Immature natural killer cell (primary cell): Measurements from ENCODE around the gene OR7C1. TPM values are rescaled to one million over a fixed set of nuclear protein-coding genes. Genes with fewer than 3 reads are reported as not detected.
A peak's percentile ranks its signal among the peaks of the same experiment; 100 is the strongest.
"Not testable (repeated sequence)": the region's sequence is repeated elsewhere in the genome, so short reads cannot be mapped to it uniquely, and the experiment has no call there.

Source experiments
- DNase-seq, 3 donors: peaks; one replicate each; pipeline ENCODE4 v3.0.0; 2022; ENCODE audit warnings: mixed read lengths in 1 of 3
- H3K27ac Mint-ChIP-seq, 6 donors: one replicate each; pipeline ENCODE4 v1.8.0; 2020; ENCODE audit warnings: mixed read lengths in 6 of 6, mild to moderate bottlenecking in 5 of 6, inconsistent platforms in 4 of 6, moderate library complexity in 3 of 6
- H3K27me3 Mint-ChIP-seq, 3 donors: one replicate each; pipeline ENCODE4 v1.8.0; 2020 to 2021; ENCODE audit warnings: low read depth in 3 of 3, mild to moderate bottlenecking in 3 of 3, mixed read lengths in 3 of 3, moderate library complexity in 3 of 3, inconsistent platforms in 1 of 3
- H3K36me3 Mint-ChIP-seq, 3 donors: one replicate each; pipeline ENCODE4 v1.8.0; 2020; ENCODE audit warnings: mixed read lengths in 3 of 3, inconsistent platforms in 2 of 3, mild to moderate bottlenecking in 2 of 3
- H3K4me1 Mint-ChIP-seq, 2 donors: one replicate each; pipeline ENCODE4 v1.8.0; 2020; ENCODE audit warnings: inconsistent platforms in 2 of 2, mild to moderate bottlenecking in 2 of 2, mixed read lengths in 2 of 2, moderate library complexity in 1 of 2
- H3K4me3 Mint-ChIP-seq, 5 donors: one replicate each; pipeline ENCODE4 v1.8.0; 2020; ENCODE audit warnings: mild to moderate bottlenecking in 5 of 5, mixed read lengths in 5 of 5, inconsistent platforms in 3 of 5, moderate library complexity in 3 of 5
- H3K9me3 Mint-ChIP-seq, 6 donors: one replicate each; pipeline ENCODE4 v1.8.0; 2020; ENCODE audit warnings: mild to moderate bottlenecking in 6 of 6, mixed read lengths in 6 of 6, inconsistent platforms in 4 of 6, moderate library complexity in 3 of 6
- polyA plus RNA-seq, 3 donors: library from polyadenylated mRNA; unstranded; fragments of 300-500 nt; fragmentation: Illumina TruSeq; gene quantifications; one replicate each; pipeline ENCODE4 v1.2.3, GENCODE V29; 2021

The OR7C1 gene
- polyA plus RNA-seq, 3 donors from 2014 or later = not detected

DNA sequence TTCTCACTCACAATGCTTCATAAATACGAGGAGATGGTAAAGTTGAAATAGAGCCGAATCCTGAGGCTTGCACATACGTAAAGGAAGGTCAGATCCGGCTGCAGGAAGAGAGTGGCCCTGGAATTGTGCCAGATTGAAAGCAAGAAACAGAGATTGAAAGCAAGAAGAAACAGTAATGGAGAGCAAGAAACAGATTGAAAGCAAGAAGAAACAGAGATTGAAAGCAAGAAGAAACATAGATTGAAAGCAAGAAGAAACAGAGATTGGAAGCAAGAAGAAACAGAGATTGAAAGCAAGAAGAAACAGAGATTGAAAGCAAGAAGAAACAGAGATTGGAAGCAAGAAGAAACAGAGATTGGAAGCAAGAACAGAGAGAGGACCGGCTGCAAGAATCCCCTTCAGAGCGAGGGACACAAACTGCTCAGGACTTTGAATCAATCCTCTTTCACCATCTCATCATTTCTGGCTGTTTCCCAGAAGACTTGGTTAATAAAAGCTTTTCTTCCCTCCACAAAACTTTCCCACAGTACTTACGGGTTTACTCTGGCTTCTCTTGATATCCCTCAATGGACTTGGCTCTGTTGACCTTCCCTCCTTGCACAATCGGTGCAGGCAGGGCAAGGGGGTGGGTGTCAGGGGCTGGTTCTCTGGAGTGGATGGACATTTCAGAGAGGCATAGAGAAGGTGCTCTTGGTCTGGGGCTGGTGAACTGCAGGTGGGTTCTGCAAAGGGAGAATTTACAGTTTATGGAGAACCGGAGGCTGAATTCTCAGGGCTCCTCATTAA, 25.5 kb downstream of the OR7C1 start:
- peak overlapping the region in 1 of 6 donors; percentile 60 for H3K27ac Mint-ChIP-seq
- H3K9me3 Mint-ChIP-seq = no peaks in the 10 kb centered on the region
- no peaks in the 10 kb centered on the region for H3K36me3 Mint-ChIP-seq
- H3K27me3 Mint-ChIP-seq = peaks cover 0 to 13% (median 4%) of the 10 kb centered on the region in 3 donors
- H3K4me3 Mint-ChIP-seq = no peak overlapping the region
- DNase-seq = no peak
- H3K4me1 Mint-ChIP-seq = no peaks in the 10 kb centered on the region

DNA sequence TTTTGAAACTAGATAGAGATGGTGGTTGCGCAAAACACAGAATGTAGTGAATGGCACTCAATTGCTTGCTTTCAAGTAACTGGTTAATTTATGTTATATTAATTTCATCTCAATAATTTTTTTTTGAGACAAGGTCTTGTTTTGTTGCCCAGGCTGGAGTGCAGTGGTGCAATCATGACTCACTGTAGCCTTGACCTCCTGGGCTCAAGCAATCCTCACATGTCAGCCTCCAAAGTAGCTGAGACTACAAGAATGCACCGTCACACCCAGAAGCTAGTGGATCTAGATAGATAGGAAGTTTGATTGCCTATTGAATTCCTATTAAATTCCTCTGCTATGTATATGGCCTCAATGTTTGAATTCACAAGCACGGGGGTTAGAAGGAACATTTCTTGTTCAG, 30.2 kb downstream of the OR7C1 start:
- H3K4me3 Mint-ChIP-seq = no peak overlapping the region
- H3K4me1 Mint-ChIP-seq = no peaks in the 10 kb centered on the region
- no peak overlapping the region for H3K27ac Mint-ChIP-seq
- no peak for DNase-seq
- H3K36me3 Mint-ChIP-seq = no peaks in the 10 kb centered on the region
- H3K27me3 Mint-ChIP-seq = peaks cover 1 to 10% (median 4%) of the 10 kb centered on the region in 3 donors
- no peaks in the 10 kb centered on the region for H3K9me3 Mint-ChIP-seq

DNA sequence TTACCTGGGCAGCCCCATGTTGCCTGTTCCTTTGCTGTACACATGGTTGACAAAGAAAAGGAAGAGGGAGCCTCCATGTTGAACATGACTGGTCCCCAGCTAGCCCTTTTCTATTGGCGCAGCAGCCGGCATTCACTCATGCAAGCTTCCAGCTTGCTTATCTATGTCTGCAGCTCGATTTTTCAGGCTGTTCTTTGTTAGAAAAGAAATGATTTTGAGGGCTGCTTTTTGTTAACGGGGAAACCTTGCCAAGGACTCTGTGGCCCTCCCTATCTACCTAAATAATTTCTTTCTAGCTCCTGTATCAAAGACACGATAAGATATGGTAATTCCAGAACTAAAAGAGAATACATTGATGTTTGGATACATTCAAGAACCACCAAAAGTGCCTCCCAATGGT, 36.2 kb downstream of the OR7C1 start:
- Mint-ChIP-seq H3K4me3 (no peak overlapping the region), H3K9me3 (no peaks in the 10 kb centered on the region), H3K4me1 (no peaks in the 10 kb centered on the region), H3K27ac (no peak overlapping the region), H3K36me3 (no peaks in the 10 kb centered on the region), H3K27me3 (peaks cover 0 to 12% (median 1%) of the 10 kb centered on the region in 3 donors)
- no peak for DNase-seq

DNA sequence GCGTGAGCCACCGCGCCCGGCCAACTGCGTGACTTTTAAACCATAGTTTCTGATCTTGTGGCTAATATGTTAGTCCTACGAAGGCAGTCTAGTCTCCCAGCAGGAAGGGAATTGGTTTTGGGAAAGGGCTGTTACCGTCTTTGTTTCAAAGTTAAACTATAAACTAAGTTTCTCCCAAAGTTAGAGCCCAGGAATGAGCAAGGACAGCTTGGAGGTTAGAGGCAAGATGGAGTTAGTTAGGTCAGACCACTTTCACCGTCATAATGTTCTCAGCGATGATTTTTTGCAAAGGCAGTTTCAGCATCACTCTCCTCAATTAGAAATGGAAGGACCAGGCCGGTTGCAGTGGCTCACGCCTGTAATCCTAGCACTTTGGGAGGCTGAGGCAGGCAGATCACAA, 39.0 kb downstream of the OR7C1 start:
- Mint-ChIP-seq H3K27ac (no peak overlapping the region), H3K4me3 (no peak overlapping the region), H3K27me3 (peaks cover 0 to 12% (median under 1%) of the 10 kb centered on the region in 3 donors), H3K9me3 (no peaks in the 10 kb centered on the region), H3K36me3 (no peaks in the 10 kb centered on the region), H3K4me1 (no peaks in the 10 kb centered on the region)
- DNase-seq = no peak

- Mint-ChIP-seq H3K9me3 (no peaks in the 10 kb centered on the region), H3K4me3 (no peak overlapping the region), H3K27ac (no peak overlapping the region), H3K27me3 (peaks cover 0 to 11% (median 2%) of the 10 kb centered on the region in 3 donors), H3K36me3 (no peaks in the 10 kb centered on the region), H3K4me1 (no peaks in the 10 kb centered on the region)
- no peak for DNase-seq
These were observed 39.8 kb downstream of the OR7C1 start for GRCh38 chr19:14795078-14795721.

DNA sequence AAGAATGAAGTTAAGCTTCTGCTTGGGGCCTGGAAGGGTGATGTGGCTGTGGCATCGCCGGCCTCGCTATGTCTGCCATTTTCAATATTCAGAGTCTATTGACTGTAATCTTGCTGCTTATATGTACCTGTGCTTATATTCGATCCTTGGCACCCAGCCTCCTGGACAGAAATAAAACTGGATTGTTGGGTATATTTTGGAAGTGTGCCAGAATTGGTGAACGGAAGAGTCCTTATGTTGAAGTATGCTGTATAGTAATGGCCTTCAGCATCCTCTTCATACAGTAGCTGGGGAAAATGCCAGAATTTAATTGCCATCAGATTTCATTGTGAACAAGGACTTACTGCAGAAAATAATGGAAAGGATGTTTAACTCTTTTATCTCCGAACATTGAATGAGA, 42.7 kb downstream of the OR7C1 start:
- not testable (repeated sequence) for H3K27me3 Mint-ChIP-seq

GRCh38 chr19:14786421-14786851, 48.5 kb downstream of the OR7C1 start:
- Mint-ChIP-seq H3K36me3 (no peaks in the 10 kb centered on the region), H3K4me3 (peak overlapping the region in 1 of 5 donors; percentile 66), H3K4me1 (peaks cover 18 to 30% of the 10 kb centered on the region in 2 donors), H3K27me3 (peaks cover 2 to 8% (median 5%) of the 10 kb centered on the region in 3 donors), H3K27ac (no peak overlapping the region), H3K9me3 (no peaks in the 10 kb centered on the region)
- DNase-seq = peak in 2 of 3 donors; percentile 12 to 17

More for the DNA sequence above, 42.7 kb downstream of the OR7C1 start:
- H3K27ac Mint-ChIP-seq, H3K4me1 Mint-ChIP-seq, H3K36me3 Mint-ChIP-seq, H3K9me3 Mint-ChIP-seq, DNase-seq, H3K4me3 Mint-ChIP-seq: not testable (repeated sequence)

DNA sequence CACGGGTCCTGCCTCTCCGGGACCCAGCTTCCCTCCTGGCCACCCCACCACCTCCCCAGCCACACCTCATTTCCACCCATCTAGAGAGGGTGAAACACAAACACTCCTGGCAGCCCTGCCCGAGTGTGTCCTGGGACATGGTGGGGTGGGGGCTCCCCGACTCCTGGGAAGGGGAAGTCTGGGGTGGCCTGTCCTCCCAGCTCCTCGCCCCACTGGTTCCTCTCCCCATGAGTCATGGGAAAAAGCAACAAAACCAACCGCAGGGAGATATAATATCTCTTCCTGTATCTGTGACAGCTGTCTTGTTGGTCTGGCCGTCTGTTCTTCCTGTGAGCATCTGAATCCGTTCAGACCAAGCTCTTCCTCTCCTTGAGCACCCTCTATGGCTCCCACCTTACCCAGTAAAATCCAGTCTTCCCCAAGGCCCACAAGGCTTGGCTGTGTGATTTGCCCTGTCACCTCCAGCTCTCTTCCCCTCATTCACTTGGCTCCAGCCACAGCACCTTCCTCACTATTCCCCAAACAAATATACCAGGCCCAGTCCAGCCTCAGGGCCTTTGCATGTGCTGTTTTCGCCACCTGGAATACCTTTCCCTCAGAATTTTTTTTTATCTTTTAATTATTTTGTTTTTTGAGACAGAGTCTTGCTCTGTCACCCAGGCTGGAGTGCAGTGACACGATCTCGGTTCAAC, 49.7 kb downstream of the OR7C1 start:
- Mint-ChIP-seq H3K4me3 (peak overlapping the region in 3 of 5 donors; percentile 31 to 58 (median 55)), H3K4me1 (peaks cover 18 to 30% of the 10 kb centered on the region in 2 donors), H3K27ac (peak overlapping the region in 4 of 6 donors; percentile 12 to 56 (median 50))
- H3K36me3 Mint-ChIP-seq, H3K9me3 Mint-ChIP-seq, DNase-seq, H3K27me3 Mint-ChIP-seq: not testable (repeated sequence)

DNA sequence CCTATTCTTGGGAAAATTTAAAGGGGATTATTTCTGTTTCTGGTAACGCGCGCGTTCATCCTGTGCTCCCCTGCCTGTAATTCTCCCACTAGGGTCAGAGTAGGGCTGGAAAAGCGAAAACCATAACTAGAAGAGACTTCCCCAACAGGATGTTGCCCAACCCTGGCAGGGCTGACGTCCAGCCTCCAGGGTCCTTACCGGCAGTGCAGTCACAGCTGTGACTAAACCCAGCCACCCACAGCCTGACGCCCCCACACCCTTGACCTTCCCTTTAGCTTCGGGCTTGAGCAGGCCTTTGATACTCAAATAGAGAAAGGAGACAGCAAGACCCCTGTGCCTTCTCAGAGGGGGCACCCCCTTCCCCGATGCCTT, 50.3 kb downstream of the OR7C1 start:
- H3K36me3 Mint-ChIP-seq = not testable (repeated sequence)
- H3K4me3 Mint-ChIP-seq = peak overlapping the region in 3 of 5 donors; percentile 27 to 48 (median 29)

DNA sequence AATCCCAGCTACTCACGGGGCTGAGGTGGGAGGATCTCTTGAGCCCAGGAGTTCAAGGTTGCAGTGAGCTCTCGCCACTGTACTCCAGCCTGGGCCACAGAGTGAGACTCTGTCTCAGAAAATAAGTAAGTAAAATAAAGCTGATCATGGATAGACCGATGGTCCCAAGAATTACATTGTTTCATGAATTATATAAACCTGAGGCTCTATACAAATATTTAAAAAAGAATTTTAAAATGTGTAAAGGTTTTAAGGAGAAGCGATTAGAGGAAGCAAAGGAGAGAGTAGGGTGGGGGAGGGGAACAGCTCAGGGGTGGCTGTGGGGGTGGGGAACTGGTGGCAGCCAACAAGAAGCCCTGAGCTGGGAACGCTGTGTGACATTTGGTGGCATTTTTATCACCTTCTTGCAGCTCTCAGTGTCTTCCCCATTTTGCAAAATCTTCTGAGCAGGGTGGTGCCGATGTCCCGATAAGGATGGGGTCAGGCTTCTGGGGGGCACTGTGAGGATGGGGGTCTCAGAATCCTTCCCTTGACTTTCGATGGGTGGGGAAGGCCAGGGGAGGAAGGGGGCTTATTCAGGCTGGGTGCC, 51.5 kb downstream of the OR7C1 start:
- H3K36me3 Mint-ChIP-seq, H3K27me3 Mint-ChIP-seq, H3K9me3 Mint-ChIP-seq, H3K27ac Mint-ChIP-seq, DNase-seq, H3K4me3 Mint-ChIP-seq: not testable (repeated sequence)
- peaks cover 18 to 30% of the 10 kb centered on the region in 2 donors for H3K4me1 Mint-ChIP-seq

More for the DNA sequence above, 50.3 kb downstream of the OR7C1 start:
- Mint-ChIP-seq H3K4me1 (peaks cover 18 to 30% of the 10 kb centered on the region in 2 donors), H3K27ac (peak overlapping the region in 4 of 6 donors; percentile 18 to 54 (median 42))
- not testable (repeated sequence) for H3K9me3 Mint-ChIP-seq, DNase-seq, H3K27me3 Mint-ChIP-seq

- no peaks in the 10 kb centered on the region for H3K9me3 Mint-ChIP-seq
- no peak for DNase-seq
- H3K36me3 Mint-ChIP-seq = no peaks in the 10 kb centered on the region
- no peak overlapping the region for H3K4me3 Mint-ChIP-seq
- peaks cover 0 to 12% (median 11%) of the 10 kb centered on the region in 3 donors for H3K27me3 Mint-ChIP-seq
- H3K27ac Mint-ChIP-seq = no peak overlapping the region
- H3K4me1 Mint-ChIP-seq = peaks cover 16 to 30% of the 10 kb centered on the region in 2 donors
These were observed 52.2 kb downstream of the OR7C1 start for GRCh38 chr19:14782626-14783409.

GRCh38 chr19:14781713-14782536, 53.1 kb downstream of the OR7C1 start:
- H3K9me3 Mint-ChIP-seq, DNase-seq, H3K27ac Mint-ChIP-seq, H3K36me3 Mint-ChIP-seq, H3K4me3 Mint-ChIP-seq: not testable (repeated sequence)
- Mint-ChIP-seq H3K4me1 (peaks cover 19 to 23% of the 10 kb centered on the region in 2 donors), H3K27me3 (peaks cover 3 to 17% (median 15%) of the 10 kb centered on the region in 3 donors)
